H1 (cell line): ENCODE results near the gene MAJIN. TPM values are rescaled to one million over a fixed set of nuclear protein-coding genes. Genes with fewer than 3 reads are reported as not detected.
"Not testable (repeated sequence)": the region's sequence is repeated elsewhere in the genome, so short reads cannot be mapped to it uniquely, and the experiment has no call there.

Source experiments
- CTCF ChIA-PET: fragments of 300-600 bp; sonication (Branson Sonifier 250); formaldehyde crosslinking; loops from one replicate; lab custom pipeline; 2021; ENCODE audit not compliant: partially characterized antibody; lab: Charles Lee
- POLR2A ChIA-PET: fragments of 300-600 bp; sonication (Branson Sonifier 250); formaldehyde crosslinking; loops from one replicate; lab custom pipeline; 2021; ENCODE audit warnings: inconsistent platforms; ENCODE audit not compliant: partially characterized antibody; lab: Charles Lee
- DNase-seq, 2 experiments: peaks; one replicate each; pipeline versions ENCODE4 v3.0.0 to v3.0.0-alpha.2; 2010 to 2022; ENCODE audit warnings: low spot score in 2 of 2, low read depth in 1 of 2, mixed read lengths in 1 of 2
- FAIRE-seq: peaks from 2 replicates; lab custom pipeline; 2011; peaks lifted over from hg19 to GRCh38; lab: Jason Lieb, UNC
- H2AFZ ChIP-seq: 2 replicates; pipeline ENCODE4 v1.8.1; 2012; ENCODE audit warnings: low read length, inconsistent platforms
- H2AK5ac ChIP-seq: 2 replicates; pipeline ENCODE4 v1.6.1; 2013; ENCODE audit warnings: low read depth, low read length
- H2BK120ac ChIP-seq: replicated peaks from 2 replicates; pipeline ENCODE3; 2013; ENCODE audit warnings: low read depth, low read length, inconsistent platforms
- H2BK12ac ChIP-seq: 2 replicates; pipeline ENCODE4 v1.6.1; 2013; ENCODE audit warnings: low read depth, low read length
- H2BK15ac ChIP-seq: 2 replicates; pipeline ENCODE4 v1.6.1; 2013; ENCODE audit warnings: low read length
- H2BK20ac ChIP-seq: 2 replicates; pipeline ENCODE4 v1.6.1; 2013; ENCODE audit warnings: low read length
- H2BK5ac ChIP-seq: 2 replicates; pipeline ENCODE4 v1.6.1; 2013; ENCODE audit warnings: low read depth, low read length
- H3K14ac ChIP-seq: 2 replicates; pipeline ENCODE4 v1.6.1; 2013; ENCODE audit warnings: inconsistent platforms; ENCODE audit not compliant: insufficient read length
- H3K18ac ChIP-seq: 2 replicates; pipeline ENCODE4 v1.6.1; 2013; ENCODE audit warnings: low read length; ENCODE audit errors: extremely low read depth
- H3K23ac ChIP-seq: 2 replicates; pipeline ENCODE4 v1.6.1; 2013; ENCODE audit warnings: inconsistent platforms; ENCODE audit not compliant: insufficient read length
- H3K23me2 ChIP-seq: 2 replicates; pipeline ENCODE4 v1.6.1; 2013; ENCODE audit warnings: low read depth, low read length
- H3K27ac ChIP-seq: 2 replicates; pipeline ENCODE4 v1.6.1; 2011; ENCODE audit warnings: low read depth, low read length, inconsistent platforms
- H3K27me3 ChIP-seq, 4 experiments: replicated peaks in 1 of 4; 1 replicate in 1 of 4; 2 replicates in 3 of 4; pipeline versions ENCODE4 v1.6.1 to v1.8.1; 2011 to 2013; ENCODE audit warnings: low read length in 3 of 4, mild to moderate bottlenecking in 3 of 4, inconsistent platforms in 2 of 4, mixed read lengths in 2 of 4, moderate library complexity in 1 of 4; ENCODE audit not compliant: control insufficient read depth in 3 of 4, insufficient read depth in 3 of 4; ENCODE audit errors: extremely low read depth in 1 of 4
- H3K36me3 ChIP-seq, 4 experiments: 2 replicates each; pipeline versions ENCODE4 v1.6.1 to v1.8.1; 2011 to 2013; ENCODE audit warnings: mild to moderate bottlenecking in 4 of 4, low read length in 3 of 4, moderate library complexity in 2 of 4, control low read depth in 1 of 4, inconsistent platforms in 1 of 4; ENCODE audit not compliant: insufficient read depth in 4 of 4, control insufficient read depth in 2 of 4
- H3K4ac ChIP-seq: replicated peaks from 2 replicates; pipeline ENCODE3; 2013; ENCODE audit warnings: low read length, low read depth, mixed read lengths, inconsistent platforms; ENCODE audit not compliant: insufficient read length
- H3K4me1 ChIP-seq, 4 experiments: replicated peaks in 1 of 4; 1 replicate in 1 of 4; 2 replicates in 3 of 4; pipeline versions ENCODE4 v1.6.1 to v1.8.1; 2011 to 2013; ENCODE audit warnings: low read length in 3 of 4, inconsistent platforms in 2 of 4, mixed read lengths in 1 of 4; ENCODE audit not compliant: insufficient read depth in 4 of 4, control insufficient read depth in 3 of 4
- H3K4me2 ChIP-seq, 2 experiments: 2 replicates each; pipeline versions ENCODE4 v1.6.1 to v1.8.1; 2011 to 2013; ENCODE audit warnings: low read depth in 2 of 2, low read length in 2 of 2, control low read depth in 1 of 2, inconsistent platforms in 1 of 2, mild to moderate bottlenecking in 1 of 2; ENCODE audit not compliant: insufficient read depth in 1 of 2
- H3K4me3 ChIP-seq, 4 experiments: fragments of 200-600, 300-600 bp in 1 of 4; sonication (generic), shearing (Covaris generic), sonication (Bioruptor Twin) in 1 of 4; 2 replicates each; pipeline versions ENCODE4 v1.5.1 to v1.8.1; 2011 to 2016; ENCODE audit warnings: low read length in 4 of 4, low read depth in 3 of 4, control low read depth in 2 of 4, inconsistent platforms in 2 of 4, mild to moderate bottlenecking in 2 of 4, mixed read lengths in 1 of 4, moderate library complexity in 1 of 4; ENCODE audit not compliant: insufficient read depth in 2 of 4; ENCODE audit errors: extremely low read depth in 1 of 4
- H3K56ac ChIP-seq: replicated peaks from 2 replicates; pipeline ENCODE3; 2013; ENCODE audit warnings: low read depth, mild to moderate bottlenecking, mixed read lengths, low read length, inconsistent platforms; ENCODE audit not compliant: insufficient read length
- H3K79me1 ChIP-seq: 2 replicates; pipeline ENCODE4 v1.6.1; 2013; ENCODE audit warnings: low read depth, low read length, control low read depth
- H3K79me2 ChIP-seq, 2 experiments: 2 replicates each; pipeline versions ENCODE4 v1.6.1 to v1.8.1; 2012 to 2013; ENCODE audit warnings: low read length in 2 of 2, mild to moderate bottlenecking in 2 of 2, inconsistent platforms in 1 of 2; ENCODE audit not compliant: insufficient read depth in 2 of 2, control insufficient read depth in 1 of 2
- H3K9ac ChIP-seq, 4 experiments: replicated peaks in 1 of 4; 1 replicate in 1 of 4; 2 replicates in 3 of 4; pipeline versions ENCODE4 v1.6.1 to v1.8.1; 2011 to 2013; ENCODE audit warnings: low read depth in 3 of 4, low read length in 3 of 4, control low read depth in 2 of 4, mild to moderate bottlenecking in 2 of 4, moderate library complexity in 2 of 4, inconsistent platforms in 1 of 4; ENCODE audit errors: extremely low read depth in 1 of 4
- H3K9me3 ChIP-seq, 2 experiments: 2 replicates each; pipeline versions ENCODE4 v1.6.1 to v1.8.1; 2012 to 2013; ENCODE audit warnings: mild to moderate bottlenecking in 2 of 2, moderate library complexity in 2 of 2, control low read depth in 1 of 2, inconsistent platforms in 1 of 2, low read depth in 1 of 2, low read length in 1 of 2, mixed read lengths in 1 of 2; ENCODE audit not compliant: insufficient read depth in 2 of 2
- H4K20me1 ChIP-seq, 2 experiments: replicated peaks in 1 of 2; 2 replicates each; pipeline versions ENCODE3 to v1.8.1; 2011 to 2013; ENCODE audit warnings: inconsistent platforms in 2 of 2, low read length in 2 of 2, mild to moderate bottlenecking in 1 of 2; ENCODE audit not compliant: insufficient read depth in 2 of 2, control insufficient read depth in 1 of 2
- H4K5ac ChIP-seq: 2 replicates; pipeline ENCODE4 v1.6.1; 2013; ENCODE audit warnings: low read length, low read depth, mixed read lengths, inconsistent platforms; ENCODE audit not compliant: insufficient read length
- H4K8ac ChIP-seq: 2 replicates; pipeline ENCODE4 v1.8.0; 2013; ENCODE audit warnings: mild to moderate bottlenecking, moderate library complexity, low read length, inconsistent platforms; ENCODE audit not compliant: insufficient read depth; ENCODE audit errors: extremely low read depth
- H4K91ac ChIP-seq: replicated peaks from 2 replicates; pipeline ENCODE3; 2013; ENCODE audit warnings: low read length, mixed read lengths, inconsistent platforms; ENCODE audit not compliant: insufficient read length
- WGBS, 2 experiments: shearing (Covaris generic) in 1 of 2; methylation state at CpG; one replicate each; pipeline versions ENCODE4 v1.1.6 to v1.1.7; 2013 to 2015; ENCODE audit warnings: low lambda C conversion rate in 2 of 2, mixed read lengths in 2 of 2, inconsistent platforms in 1 of 2, low coverage in 1 of 2, missing lambda C conversion rate in 1 of 2; ENCODE audit not compliant: insufficient replicate concordance in 2 of 2, insufficient coverage in 1 of 2, insufficient read length in 1 of 2; ENCODE audit errors: extremely low coverage in 1 of 2, missing lambda C conversion rate in 1 of 2; 5-methylcytosine and 5-hydroxymethylcytosine counted together
- polyA plus RNA-seq, 7 experiments: library from polyadenylated mRNA; depleted of rRNA in 3 of 7; stranded (reverse) in 5 of 7; unstranded in 2 of 7; fragments of >200 nt in 5 of 7; fragments of 200-250 nt in 2 of 7; gene quantifications; 1 replicate in 5 of 7; 2 replicates in 1 of 7; 4 replicates in 1 of 7; pipeline versions ENCODE4 v1.2.1 to v1.2.3, GENCODE V29; 2011 to 2013; ENCODE audit warnings: missing spikeins in 2 of 7, mixed read lengths in 2 of 7
- total RNA-seq: library from RNA; stranded (reverse); fragmentation: NEBNext Ultra II Directional; extraction: Animal tissue kit (Norgen Biotek cat#: 25700); gene quantifications from 2 replicates; pipeline ENCODE4 v1.2.1, GENCODE V29; 2021

The MAJIN gene
- total and polyA plus RNA-seq, 2 of the 8 experiments (the other 6 are each of a cell fraction or from before 2014, with no cell fraction given): not detected

DNA sequence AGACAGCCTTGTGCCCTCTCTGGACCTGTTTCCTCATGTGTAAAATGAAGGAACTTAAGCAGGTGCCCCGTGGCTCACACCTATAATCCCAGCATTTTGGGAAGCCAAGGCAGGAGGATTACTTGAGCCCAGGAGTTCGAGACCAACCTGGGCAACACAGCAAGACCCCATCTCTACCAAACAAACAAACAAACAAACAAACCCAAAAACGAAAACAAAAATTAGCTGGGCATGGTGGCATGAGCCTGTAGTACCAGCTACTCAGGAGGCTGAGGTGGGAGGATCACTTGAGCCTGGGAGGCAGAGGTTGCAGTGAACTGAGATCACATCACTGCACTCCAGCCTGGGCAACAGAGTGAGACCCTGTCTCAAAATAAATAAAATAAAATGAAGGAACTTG, 32.1 kb upstream of the MAJIN start:
- not testable (repeated sequence) for H2BK20ac ChIP-seq, H3K56ac ChIP-seq, H3K4me1 ChIP-seq, H4K5ac ChIP-seq, H3K4me3 ChIP-seq, H3K9ac ChIP-seq, FAIRE-seq, H4K20me1 ChIP-seq, H3K36me3 ChIP-seq, H2AK5ac ChIP-seq, H3K79me1 ChIP-seq, H2BK120ac ChIP-seq, H3K23ac ChIP-seq, H4K8ac ChIP-seq, H3K14ac ChIP-seq, H3K9me3 ChIP-seq, H3K4ac ChIP-seq, H3K18ac ChIP-seq, H3K79me2 ChIP-seq, DNase-seq, H2AFZ ChIP-seq, H4K91ac ChIP-seq, H2BK12ac ChIP-seq, H2BK5ac ChIP-seq, H3K27me3 ChIP-seq, H3K27ac ChIP-seq, H2BK15ac ChIP-seq, H3K23me2 ChIP-seq, H3K4me2 ChIP-seq
- 79% methylated on average over 3 of the region's 3 CpGs; no CpG with 5 or more reads in 1 of the 2 experiments for whole genome bisulfite sequencing, 2 experiments
- CTCF ChIA-PET: interaction anchor here (0.5 to 2.9 kb wide), 6 partner anchors 9 to 73 kb away, joined by 3 to 11 read pairs (median 6); partner anchors contain the start of genes ARL2 and GPHA2
- POLR2A ChIA-PET: interaction anchor here (0.8 to 1.3 kb wide), 2 partner anchors 10 to 221 kb away, joined by 3 read pairs; partner anchors contain the start of gene ARL2
